Esophagus squamous epithelium (tissue), 5 donors: Measurements from ENCODE around the gene MED26. TPM values are rescaled to one million over a fixed set of nuclear protein-coding genes. Genes with fewer than 3 reads are reported as not detected.
A peak's percentile ranks its signal among the peaks of the same experiment; 100 is the strongest.
"Not testable (repeated sequence)": the region's sequence is repeated elsewhere in the genome, so short reads cannot be mapped to it uniquely, and the experiment has no call there.

Experiments
- DNase-seq: peaks from one replicate; lab custom pipeline; 2025; lab: John Stamatoyannopoulos, UW
- H3K27ac ChIP-seq, 4 donors: fragments of 200-600 bp; sonication (generic); one replicate each; pipeline ENCODE4 v1.5.1; 2016 to 2019; ENCODE audit warnings: mild to moderate bottlenecking in 1 of 4
- H3K27me3 ChIP-seq, 4 donors: fragments of 200-600 bp; sonication (generic); 1 replicate in 3 of 4; 2 replicates in 1 of 4; pipeline versions ENCODE4 v1.5.1 to v1.6.0; 2017 to 2021; ENCODE audit warnings: antibody characterized with exemption in 1 of 4
- H3K36me3 ChIP-seq, 3 donors: fragments of 200-600 bp; sonication (generic); one replicate each; pipeline ENCODE4 v1.5.1; 2016 to 2019
- H3K4me1 ChIP-seq, 3 donors: fragments of 200-600 bp; sonication (generic); one replicate each; pipeline ENCODE4 v1.5.1; 2017 to 2019
- H3K4me3 ChIP-seq, 4 donors: fragments of 200-600 bp; sonication (generic); 1 replicate in 3 of 4; 2 replicates in 1 of 4; pipeline ENCODE4 v1.5.1; 2016 to 2019; ENCODE audit warnings: mild to moderate bottlenecking in 2 of 4, moderate library complexity in 1 of 4
- H3K9me3 ChIP-seq, 3 donors: fragments of 200-600 bp; sonication (generic); one replicate each; pipeline ENCODE4 v1.5.1; 2016 to 2019
- POLR2A ChIP-seq, 4 donors: fragments of 450-650 bp; IDR thresholded peaks; one replicate each; pipeline ENCODE4 v1.6.1; 2017; ENCODE audit warnings: antibody characterized with exemption in 4 of 4, mild to moderate bottlenecking in 4 of 4, moderate library complexity in 3 of 4
- WGBS, 2 donors: methylation state at CpG; one replicate each; pipeline ENCODE4 v1.1.5; 2018; 5-methylcytosine and 5-hydroxymethylcytosine counted together
- intact Hi-C: fragments of 100-400 bp; cut with DNase I; formaldehyde crosslinking; loops from one replicate; pipeline ENCODE4 v1.15.0; 2022
- total RNA-seq, 4 donors: library from RNA; depleted of rRNA; stranded (reverse); fragments of >200 nt; gene quantifications; one replicate each; pipeline ENCODE4 v1.1.0, GENCODE V29; 2016
- TF ChIP-seq, protein P1 (sequence below), 6 experiments: fragments of 450-650 bp in 4 of 6; fragments of 200-600 bp in 2 of 6; sonication (generic) in 2 of 6; IDR thresholded peaks; one replicate each; pipeline ENCODE4 v1.5.1; 2016 to 2019; ENCODE audit warnings: antibody characterized with exemption in 6 of 6, mild to moderate bottlenecking in 4 of 6, moderate library complexity in 4 of 6
- donor health status: DM: yes; HTN: yes; CAD: no.

MED26 gene, protein sequence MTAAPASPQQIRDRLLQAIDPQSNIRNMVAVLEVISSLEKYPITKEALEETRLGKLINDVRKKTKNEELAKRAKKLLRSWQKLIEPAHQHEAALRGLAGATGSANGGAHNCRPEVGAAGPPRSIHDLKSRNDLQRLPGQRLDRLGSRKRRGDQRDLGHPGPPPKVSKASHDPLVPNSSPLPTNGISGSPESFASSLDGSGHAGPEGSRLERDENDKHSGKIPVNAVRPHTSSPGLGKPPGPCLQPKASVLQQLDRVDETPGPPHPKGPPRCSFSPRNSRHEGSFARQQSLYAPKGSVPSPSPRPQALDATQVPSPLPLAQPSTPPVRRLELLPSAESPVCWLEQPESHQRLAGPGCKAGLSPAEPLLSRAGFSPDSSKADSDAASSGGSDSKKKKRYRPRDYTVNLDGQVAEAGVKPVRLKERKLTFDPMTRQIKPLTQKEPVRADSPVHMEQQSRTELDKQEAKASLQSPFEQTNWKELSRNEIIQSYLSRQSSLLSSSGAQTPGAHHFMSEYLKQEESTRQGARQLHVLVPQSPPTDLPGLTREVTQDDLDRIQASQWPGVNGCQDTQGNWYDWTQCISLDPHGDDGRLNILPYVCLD
- 1 to 10 TPM; 5.1 to 9.9 (median 8.4) TPM for total RNA-seq

DNA sequence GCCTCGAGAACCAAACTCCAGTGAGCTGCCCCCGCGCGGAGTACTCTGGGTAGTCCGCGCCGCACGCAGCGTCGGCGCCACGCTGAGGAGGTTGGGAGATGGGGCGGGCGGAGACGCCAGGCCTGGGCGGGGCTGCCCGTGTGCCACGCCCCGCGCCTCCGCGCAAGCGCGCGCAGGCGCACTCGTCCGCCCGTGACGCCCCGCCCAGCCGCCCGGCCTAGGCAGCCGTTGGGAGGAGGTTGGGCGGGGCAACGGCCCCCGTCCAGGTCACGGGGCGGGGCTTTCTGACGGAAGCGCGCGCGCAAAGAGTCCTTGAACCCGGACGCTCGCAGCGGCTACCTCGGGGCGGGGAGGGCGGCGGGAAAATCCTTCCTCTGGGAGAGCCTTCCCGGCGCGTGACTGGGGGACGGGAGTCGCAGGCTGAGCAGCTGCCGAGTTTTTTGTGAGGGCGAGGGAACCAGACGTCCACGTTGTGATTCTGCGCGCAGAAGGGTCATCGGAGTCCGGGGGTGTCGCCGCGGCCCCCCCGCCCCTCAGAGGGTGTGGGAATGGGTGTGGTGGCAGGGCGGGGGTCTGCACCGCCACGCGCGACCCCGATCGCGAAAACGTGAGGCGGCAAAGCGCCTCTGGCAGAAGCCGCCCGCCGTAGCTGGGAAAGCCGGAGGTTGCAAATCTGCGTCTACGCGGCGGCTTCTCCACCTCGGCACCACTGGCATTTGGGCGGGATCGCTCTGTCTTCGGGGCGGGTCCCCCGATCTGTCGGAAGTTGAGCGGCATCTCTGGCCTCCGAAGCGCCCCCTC is at the start of gene MED26:
Gene MED26, minus strand, starts transcription at position 22 of the 801 bp plus-strand sequence. CDS start 261 bp downstream, outside the sequence.
- Histone ChIP-seq H3K36me3 (peaks cover 0 to 56% (median 0%) of the 10 kb centered on the region in 3 donors), H3K27me3 (no peaks in the 10 kb centered on the region), H3K4me1 (peaks cover 19 to 47% (median 19%) of the 10 kb centered on the region in 3 donors), H3K9me3 (no peaks in the 10 kb centered on the region), H3K4me3 (peak within 1 kb of the TSS; percentile 97 to 100 (median 98)), H3K27ac (peak within 1 kb of the TSS; percentile 92 to 98 (median 94))
- TF ChIP-seq, protein P1, sequence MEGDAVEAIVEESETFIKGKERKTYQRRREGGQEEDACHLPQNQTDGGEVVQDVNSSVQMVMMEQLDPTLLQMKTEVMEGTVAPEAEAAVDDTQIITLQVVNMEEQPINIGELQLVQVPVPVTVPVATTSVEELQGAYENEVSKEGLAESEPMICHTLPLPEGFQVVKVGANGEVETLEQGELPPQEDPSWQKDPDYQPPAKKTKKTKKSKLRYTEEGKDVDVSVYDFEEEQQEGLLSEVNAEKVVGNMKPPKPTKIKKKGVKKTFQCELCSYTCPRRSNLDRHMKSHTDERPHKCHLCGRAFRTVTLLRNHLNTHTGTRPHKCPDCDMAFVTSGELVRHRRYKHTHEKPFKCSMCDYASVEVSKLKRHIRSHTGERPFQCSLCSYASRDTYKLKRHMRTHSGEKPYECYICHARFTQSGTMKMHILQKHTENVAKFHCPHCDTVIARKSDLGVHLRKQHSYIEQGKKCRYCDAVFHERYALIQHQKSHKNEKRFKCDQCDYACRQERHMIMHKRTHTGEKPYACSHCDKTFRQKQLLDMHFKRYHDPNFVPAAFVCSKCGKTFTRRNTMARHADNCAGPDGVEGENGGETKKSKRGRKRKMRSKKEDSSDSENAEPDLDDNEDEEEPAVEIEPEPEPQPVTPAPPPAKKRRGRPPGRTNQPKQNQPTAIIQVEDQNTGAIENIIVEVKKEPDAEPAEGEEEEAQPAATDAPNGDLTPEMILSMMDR (IDR thresholded peaks at IDR 0.05) = peak in 2 of 6 experiments; percentile 17 to 44
- TF ChIP-seq POLR2A (IDR thresholded peaks at IDR 0.05) = peak in 3 of 4 donors; percentile 9 to 88 (median 80)
- DNase-seq = peak; percentile 82
- 0% methylated on average over 5 to 6 of the region's 98 CpGs for WGBS, 2 donors
- intact Hi-C loops = loop anchor here (10.0 kb wide), 1 partner anchor 54 kb away; the partner anchor contains the start of gene SLC35E1

DNA sequence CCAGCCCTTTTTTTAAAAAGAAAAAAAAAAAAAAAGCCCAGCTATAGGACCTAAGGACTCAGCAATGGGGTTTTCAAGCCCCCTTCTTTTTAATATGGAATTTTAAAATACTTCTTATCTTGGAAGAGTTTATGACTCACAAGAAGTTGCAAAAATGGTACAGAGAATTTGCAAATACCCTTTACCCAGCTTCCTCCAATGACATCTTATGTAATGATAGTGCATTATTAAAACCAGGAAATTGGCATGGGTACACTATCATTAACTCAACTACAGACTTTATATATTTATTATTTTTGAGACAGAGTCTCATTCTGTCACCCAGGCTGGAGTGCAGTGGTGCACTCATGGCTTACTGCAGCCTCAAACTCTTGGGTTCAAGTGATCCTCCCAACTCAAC is 49.1 kb upstream of the MED26 start:
- TF ChIP-seq POLR2A (IDR thresholded peaks at IDR 0.05) = no peak
- TF ChIP-seq, protein P1 (IDR thresholded peaks at IDR 0.05) = no peak

DNA sequence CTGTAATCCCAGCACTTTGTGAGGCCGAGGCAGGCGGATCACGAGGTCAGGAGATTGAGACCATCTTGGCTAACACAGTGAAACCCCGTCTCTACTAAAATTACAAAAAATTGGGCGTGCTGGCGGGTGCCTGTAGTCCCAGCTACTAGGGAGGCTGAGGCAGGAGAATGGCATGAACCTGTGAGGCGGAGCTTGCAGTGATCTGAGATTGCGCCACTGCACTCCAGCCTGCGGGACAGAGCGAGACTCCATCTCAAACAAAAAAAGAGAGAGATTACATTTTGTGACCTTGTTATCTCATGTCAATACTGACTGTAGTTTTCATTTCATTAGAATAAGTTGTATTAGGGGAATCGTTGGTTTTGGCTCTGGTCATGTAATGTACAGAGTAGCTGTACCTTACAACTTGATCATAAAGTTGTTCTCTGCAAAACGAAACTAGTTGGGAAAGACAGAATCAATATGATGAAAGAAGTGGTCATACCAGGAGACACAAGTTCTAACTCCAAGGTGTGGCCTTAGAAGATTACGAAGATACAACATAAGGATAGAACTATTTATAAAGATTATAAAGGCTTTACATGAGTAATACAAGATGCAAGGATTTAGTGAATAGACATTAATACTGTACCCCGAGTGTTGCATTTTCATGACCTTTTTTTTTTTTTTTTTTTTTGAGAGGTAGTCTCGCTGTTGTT is 48.2 kb upstream of the MED26 start:
- WGBS, 2 donors = 79 to 82% methylated on average over 15 of the region's 15 CpGs
- intact Hi-C loops = no loop called here
- Histone ChIP-seq H3K9me3 (peaks cover 0 to 7% (median 4%) of the 10 kb centered on the region in 3 donors), H3K27me3 (no peaks in the 10 kb centered on the region), H3K4me3 (no peak overlapping the region), H3K27ac (peak overlapping the region in 3 of 4 donors; percentile 40 to 66 (median 65)), H3K36me3 (peaks cover 0 to 15% (median 0%) of the 10 kb centered on the region in 3 donors), H3K4me1 (no peaks in the 10 kb centered on the region)
- TF ChIP-seq POLR2A (IDR thresholded peaks at IDR 0.05) = no peak
- TF ChIP-seq, protein P1 (IDR thresholded peaks at IDR 0.05) = no peak
- no peak for DNase-seq

More for the DNA sequence above, 49.1 kb upstream of the MED26 start:
- intact Hi-C loops = no loop called here
- Histone ChIP-seq H3K9me3 (peaks cover 0 to 14% (median 4%) of the 10 kb centered on the region in 3 donors), H3K4me1 (no peaks in the 10 kb centered on the region), H3K36me3 (peaks cover 0 to 23% (median 0%) of the 10 kb centered on the region in 3 donors), H3K27ac (peak overlapping the region in 3 of 4 donors; percentile 34 to 66 (median 48)), H3K27me3 (no peaks in the 10 kb centered on the region), H3K4me3 (no peak overlapping the region)
- no peak for DNase-seq

DNA sequence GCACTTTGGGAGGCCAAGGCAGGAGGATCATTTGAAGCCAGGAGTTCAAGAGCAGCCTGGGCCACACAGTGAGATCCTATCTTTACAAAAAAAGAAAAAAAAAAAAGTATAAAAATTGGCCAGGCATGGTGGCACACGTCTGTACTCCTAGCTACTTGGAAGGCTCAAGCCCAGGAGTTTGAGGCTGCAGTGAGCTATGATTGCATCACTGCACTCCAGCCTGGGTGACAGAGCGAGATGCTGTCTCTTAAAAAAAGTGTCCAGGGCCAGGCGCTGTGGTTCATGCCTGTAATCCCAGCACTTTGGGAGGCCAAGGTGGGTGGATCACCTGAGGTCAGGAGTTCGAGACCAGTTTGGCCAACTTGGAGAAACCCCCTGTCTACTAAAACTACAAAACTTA is 45.8 kb upstream of the MED26 start:
- H3K4me3 ChIP-seq, H3K9me3 ChIP-seq, H3K27ac ChIP-seq, DNase-seq, H3K36me3 ChIP-seq, intact Hi-C loops, H3K27me3 ChIP-seq, H3K4me1 ChIP-seq: not testable (repeated sequence)
- WGBS, 2 donors = 81 to 82% methylated on average over 4 of the region's 4 CpGs

DNA sequence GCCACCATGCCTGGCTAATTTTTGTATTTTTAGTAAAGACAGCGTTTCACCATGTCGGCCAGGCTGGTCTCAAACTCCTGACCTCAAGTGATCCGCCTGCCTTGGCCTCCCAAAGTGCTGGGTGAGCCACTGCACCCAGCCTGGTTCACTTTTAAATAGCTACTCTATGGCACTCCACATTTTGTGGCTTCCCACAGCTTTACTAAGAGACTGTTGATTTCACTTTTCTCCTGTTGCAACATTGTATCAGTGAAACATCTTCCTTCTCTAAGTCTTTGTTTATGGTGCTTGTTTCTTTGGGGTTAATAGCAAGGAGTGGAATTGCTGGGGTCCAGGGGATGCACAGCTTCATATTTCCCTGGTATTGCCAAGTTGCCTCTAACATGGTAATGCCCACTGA is 45.2 kb upstream of the MED26 start:
- Histone ChIP-seq H3K9me3 (no peaks in the 10 kb centered on the region), H3K4me1 (no peaks in the 10 kb centered on the region), H3K27ac (no peak overlapping the region), H3K36me3 (no peaks in the 10 kb centered on the region), H3K4me3 (no peak overlapping the region), H3K27me3 (no peaks in the 10 kb centered on the region)
- no peak for DNase-seq
- no peak for TF ChIP-seq POLR2A (IDR thresholded peaks at IDR 0.05)
- TF ChIP-seq, protein P1 (IDR thresholded peaks at IDR 0.05) = no peak
- whole genome bisulfite sequencing, 2 donors = 88 to 94% methylated on average over 3 of the region's 3 CpGs
- intact Hi-C loops = no loop called here
